ENCODE measurements around the gene ADGRF1.

GRCh38 chr6:46973029-46973428 is 69.1 kb downstream of the ADGRF1 start:
- no peak for TF ChIP-seq EP300 (IDR thresholded peaks at IDR 0.05)
- TF ChIP-seq CTCF (IDR thresholded peaks at IDR 0.05): no peak

Measured in tibial nerve (tissue), 4 donors.